Coronary artery (tissue), 2 donors: ENCODE data around the gene STARD7.
A peak's percentile ranks its signal among the peaks of the same experiment; 100 is the strongest.
"Not testable (repeated sequence)": the region's sequence is repeated elsewhere in the genome, so short reads cannot be mapped to it uniquely, and the experiment has no call there.

Source experiments
- DNase-seq: peaks from one replicate; pipeline ENCODE4 v3.0.0-alpha.2; 2017; ENCODE audit warnings: low spot score
- H3K27ac ChIP-seq, 2 donors: fragments of 200-600 bp; sonication (generic); one replicate each; pipeline ENCODE4 v1.5.1; 2016 to 2019
- H3K4me3 ChIP-seq: fragments of 200-600 bp; sonication (generic); 2 replicates; pipeline ENCODE4 v1.5.1; 2016; ENCODE audit warnings: mild to moderate bottlenecking, moderate library complexity
- CTCF ChIP-seq: fragments of 200-600 bp; sonication (generic); IDR thresholded peaks from one replicate; pipeline ENCODE4 v1.5.1; 2019; ENCODE audit warnings: antibody characterized with exemption

Gene STARD7

GRCh38 chr2:96208143-96209010 is at the start of gene STARD7:
STARD7 (minus strand) TSS chr2:96208827; CDS start chr2:96208434, 393 bp downstream.
- TF ChIP-seq CTCF, result no peak
- Histone ChIP-seq H3K27ac (peak within 1 kb of the TSS; percentile 83 to 89), H3K4me3 (peak within 1 kb of the TSS; percentile 95)
- DNase-seq, result peak; percentile 98

GRCh38 chr2:96257744-96258143 is 49.1 kb upstream of the STARD7 start:
- not testable (repeated sequence) for DNase-seq
- H3K27ac ChIP-seq, result peak overlapping the region; percentile 76 to 92
- peak overlapping the region; percentile 19 for H3K4me3 ChIP-seq

GRCh38 chr2:96256611-96257113 is 48.0 kb upstream of the STARD7 start:
- Histone ChIP-seq H3K4me3 (no peak overlapping the region), H3K27ac (peak overlapping the region in 1 of 2 donors; percentile 92)
- DNase-seq, result no peak
- TF ChIP-seq CTCF, result no peak

- H3K27ac ChIP-seq, result peak overlapping the region in 1 of 2 donors; percentile 68
- H3K4me3 ChIP-seq, result no peak overlapping the region
- TF ChIP-seq CTCF, result no peak
- no peak for DNase-seq
Measured at GRCh38 chr2:96254571-96254970, 45.9 kb upstream of the STARD7 start.

- Histone ChIP-seq H3K4me3 (no peak overlapping the region), H3K27ac (peak overlapping the region in 1 of 2 donors; percentile 72)
- no peak for TF ChIP-seq CTCF
- DNase-seq, result no peak
Measured at GRCh38 chr2:96253006-96253405, 44.4 kb upstream of the STARD7 start.

GRCh38 chr2:96252526-96252925 is 43.9 kb upstream of the STARD7 start:
- TF ChIP-seq CTCF, result no peak
- peak overlapping the region; percentile 26 to 72 for H3K27ac ChIP-seq
- no peak for DNase-seq
- no peak overlapping the region for H3K4me3 ChIP-seq

- Histone ChIP-seq H3K4me3 (peak overlapping the region; percentile 14), H3K27ac (peak overlapping the region; percentile 53 to 72)
- DNase-seq, result peak; percentile 90
- TF ChIP-seq CTCF, result no peak
Measured at GRCh38 chr2:96251721-96252292, 43.2 kb upstream of the STARD7 start.
